ENCODE results near the gene RNF31. TPM values are rescaled to one million over a fixed set of nuclear protein-coding genes. Genes with fewer than 3 reads are reported as not detected.

Gene RNF31
- total and polyA plus RNA-seq, 2 experiments from 2014 or later = 27.8 to 29.7 TPM

GRCh38 chr14:24155100-24155499 is 7.8 kb downstream of the RNF31 start:
- no peaks in the 10 kb centered on the region for H3K36me3 ChIP-seq (replicated peaks; ENCODE audit: insufficient read depth, low read depth)
- H3K9me3 ChIP-seq (ENCODE audit: low read depth) = no peaks in the 10 kb centered on the region
- peaks cover under 1% of the 10 kb centered on the region for H3K79me2 ChIP-seq
- no peaks in the 10 kb centered on the region for H4K20me1 ChIP-seq (ENCODE audit: insufficient read depth, poor library complexity, severe bottlenecking)
- TF ChIP-seq EZH2 (IDR thresholded peaks at IDR 0.05; ENCODE audit: borderline replicate concordance) (no peak), CTCF (IDR thresholded peaks at IDR 0.05; ENCODE audit: poor library complexity) (no peak), EZH2phosphoT487 (IDR thresholded peaks at IDR 0.05; ENCODE audit: low read depth, severe bottlenecking, unreplicated experiment) (no peak)
- H3K27ac ChIP-seq = no peak overlapping the region
- no peaks in the 10 kb centered on the region for H3K9me2 ChIP-seq (replicated peaks; ENCODE audit: insufficient read depth)
- H3K27me3 ChIP-seq = no peaks in the 10 kb centered on the region
- no peak overlapping the region for H3K4me2 ChIP-seq
- H3K4me1 ChIP-seq (ENCODE audit: insufficient read depth) = no peaks in the 10 kb centered on the region
- no peak overlapping the region for H3K4me3 ChIP-seq
- H2AFZ ChIP-seq = no peak overlapping the region
- WGBS (ENCODE audit: low lambda C conversion rate, missing lambda C conversion rate) = 97% methylated on average over 10 of the region's 10 CpGs
- DNase-seq (ENCODE audit: low spot score) = no peak

- no peaks in the 10 kb centered on the region for H3K9me2 ChIP-seq (replicated peaks; ENCODE audit: insufficient read depth)
- no peak overlapping the region for H3K4me3 ChIP-seq
- no peak overlapping the region for H3K4me2 ChIP-seq
- H3K27ac ChIP-seq = no peak overlapping the region
- peaks cover 7% of the 10 kb centered on the region for H3K79me2 ChIP-seq
- DNase-seq (ENCODE audit: low spot score) = no peak
- no peaks in the 10 kb centered on the region for H3K9me3 ChIP-seq (ENCODE audit: low read depth)
- H3K4me1 ChIP-seq (ENCODE audit: insufficient read depth) = peaks cover 11% of the 10 kb centered on the region
- H4K20me1 ChIP-seq (ENCODE audit: insufficient read depth, poor library complexity, severe bottlenecking) = no peaks in the 10 kb centered on the region
- no peaks in the 10 kb centered on the region for H3K27me3 ChIP-seq
- no peaks in the 10 kb centered on the region for H3K36me3 ChIP-seq (replicated peaks; ENCODE audit: insufficient read depth, low read depth)
- WGBS (ENCODE audit: low lambda C conversion rate, missing lambda C conversion rate) = 96% methylated on average over 1 of the region's 1 CpG
- TF ChIP-seq EZH2 (IDR thresholded peaks at IDR 0.05; ENCODE audit: borderline replicate concordance) (no peak), EZH2phosphoT487 (IDR thresholded peaks at IDR 0.05; ENCODE audit: low read depth, severe bottlenecking, unreplicated experiment) (no peak), CTCF (IDR thresholded peaks at IDR 0.05; ENCODE audit: poor library complexity) (no peak)
- H2AFZ ChIP-seq = no peak overlapping the region
These were observed 9.5 kb downstream of the RNF31 start for GRCh38 chr14:24156840-24157239.

DNA sequence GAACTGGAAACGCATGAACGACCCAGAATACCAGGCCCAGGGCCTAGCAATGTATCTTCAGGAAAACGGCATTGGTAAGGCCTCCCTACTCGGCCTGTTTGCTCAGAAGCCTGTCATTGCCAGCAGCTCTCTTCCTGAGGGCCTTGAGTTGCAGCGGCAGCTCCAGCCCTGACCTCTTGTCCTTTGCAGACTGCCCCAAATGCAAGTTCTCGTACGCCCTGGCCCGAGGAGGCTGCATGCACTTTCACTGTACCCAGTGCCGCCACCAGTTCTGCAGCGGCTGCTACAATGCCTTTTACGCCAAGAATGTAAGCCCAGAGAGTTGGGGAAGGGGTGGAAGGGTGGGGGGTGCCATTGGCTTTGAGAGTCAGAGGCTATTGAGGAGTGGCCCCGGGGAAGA is 10.0 kb downstream of the RNF31 start:
- Histone ChIP-seq H3K27ac (no peak overlapping the region), H3K27me3 (no peaks in the 10 kb centered on the region)
- WGBS (ENCODE audit: low lambda C conversion rate, missing lambda C conversion rate) = 93% methylated on average over 12 of the region's 12 CpGs

More for the DNA sequence above, 10.0 kb downstream of the RNF31 start:
- H3K79me2 ChIP-seq = peaks cover 11% of the 10 kb centered on the region
- H3K4me1 ChIP-seq (ENCODE audit: insufficient read depth) = peaks cover 16% of the 10 kb centered on the region
- no peak overlapping the region for H2AFZ ChIP-seq
- DNase-seq (ENCODE audit: low spot score) = no peak
- H3K4me2 ChIP-seq = no peak overlapping the region
- no peaks in the 10 kb centered on the region for H3K9me3 ChIP-seq (ENCODE audit: low read depth)
- H3K4me3 ChIP-seq = no peak overlapping the region
- H3K9me2 ChIP-seq (replicated peaks; ENCODE audit: insufficient read depth) = no peaks in the 10 kb centered on the region
- no peaks in the 10 kb centered on the region for H4K20me1 ChIP-seq (ENCODE audit: insufficient read depth, poor library complexity, severe bottlenecking)
- TF ChIP-seq EZH2phosphoT487 (IDR thresholded peaks at IDR 0.05; ENCODE audit: low read depth, severe bottlenecking, unreplicated experiment) (no peak), EZH2 (IDR thresholded peaks at IDR 0.05; ENCODE audit: borderline replicate concordance) (no peak), CTCF (IDR thresholded peaks at IDR 0.05; ENCODE audit: poor library complexity) (no peak)
- no peaks in the 10 kb centered on the region for H3K36me3 ChIP-seq (replicated peaks; ENCODE audit: insufficient read depth, low read depth)
